Stimulated activated CD4-positive, alpha-beta T cell treated with anti-CD3 and anti-CD28 coated beads, Interleukin-15, amount 100 ng/mL, for 24 hours (primary cell): ENCODE data around the gene PRRT4.

ENCODE experiments used
- DNase-seq: peaks from one replicate; pipeline ENCODE4 v3.0.0-alpha.2; 2020

The PRRT4 gene

DNA sequence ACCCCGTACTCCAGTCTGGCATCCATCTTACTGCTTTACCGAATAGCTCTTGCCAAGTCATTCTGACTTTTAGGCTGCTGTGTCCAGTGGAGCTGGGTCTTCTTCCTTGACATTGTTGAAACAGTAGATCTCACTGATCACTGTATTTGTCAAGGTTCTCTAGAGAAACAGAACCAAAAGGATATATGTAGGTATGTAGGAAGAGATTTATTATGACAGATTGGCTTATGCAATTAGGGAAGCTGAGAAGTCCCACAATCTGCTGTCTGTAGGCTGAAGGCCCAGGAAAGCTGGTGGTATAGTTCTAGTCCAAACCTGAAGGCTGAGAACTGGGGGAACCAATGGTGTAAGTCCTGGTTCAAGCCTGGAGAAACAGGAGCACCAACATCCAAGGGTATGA lies 12.1 kb upstream of the PRRT4 start:
- no peak for DNase-seq

DNA sequence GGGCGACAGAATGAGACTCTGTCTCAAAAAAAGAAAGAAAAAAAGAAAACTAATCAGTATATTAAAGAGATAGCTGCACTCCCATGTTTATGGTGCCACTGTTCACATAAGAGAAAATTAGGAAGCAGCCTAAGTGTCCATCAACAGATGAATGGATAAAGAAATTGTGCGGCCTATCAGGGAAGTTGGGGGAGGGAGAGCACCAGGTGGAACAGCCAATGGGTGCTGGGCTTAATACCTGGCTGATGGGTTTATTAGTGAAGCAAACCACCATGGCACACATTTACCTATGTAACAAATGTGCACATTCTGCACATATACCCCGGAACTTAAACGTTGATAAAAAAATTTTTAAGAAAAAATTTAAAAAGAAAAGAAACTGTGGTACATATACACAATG lies 9.0 kb upstream of the PRRT4 start:
- no peak for DNase-seq

GRCh38 chr7:128366986-128367385 lies 5.5 kb upstream of the PRRT4 start:
- no peak for DNase-seq

DNA sequence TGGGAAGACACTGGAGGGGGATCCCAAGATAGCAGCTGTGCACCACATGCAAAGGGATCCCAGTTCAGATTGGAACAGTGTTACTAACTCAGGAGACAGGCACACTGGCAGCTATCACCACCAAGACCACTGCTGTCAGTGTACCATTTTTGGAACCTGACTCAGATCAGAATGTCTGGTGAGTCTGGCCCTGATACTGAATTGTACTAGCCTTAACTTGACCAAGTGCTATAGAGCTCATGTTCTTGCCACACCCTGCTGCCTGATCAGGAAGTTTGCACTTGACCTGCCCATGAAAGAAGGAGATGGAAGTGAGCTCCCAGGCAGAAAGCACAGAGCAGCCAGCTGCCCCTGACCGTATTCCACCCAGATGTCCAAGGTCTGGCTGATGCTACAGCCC lies 4.8 kb upstream of the PRRT4 start:
- DNase-seq: no peak

GRCh38 chr7:128365432-128365831 lies 3.9 kb upstream of the PRRT4 start:
- no peak for DNase-seq

GRCh38 chr7:128364166-128364870 lies 2.8 kb upstream of the PRRT4 start:
- DNase-seq: no peak

DNA sequence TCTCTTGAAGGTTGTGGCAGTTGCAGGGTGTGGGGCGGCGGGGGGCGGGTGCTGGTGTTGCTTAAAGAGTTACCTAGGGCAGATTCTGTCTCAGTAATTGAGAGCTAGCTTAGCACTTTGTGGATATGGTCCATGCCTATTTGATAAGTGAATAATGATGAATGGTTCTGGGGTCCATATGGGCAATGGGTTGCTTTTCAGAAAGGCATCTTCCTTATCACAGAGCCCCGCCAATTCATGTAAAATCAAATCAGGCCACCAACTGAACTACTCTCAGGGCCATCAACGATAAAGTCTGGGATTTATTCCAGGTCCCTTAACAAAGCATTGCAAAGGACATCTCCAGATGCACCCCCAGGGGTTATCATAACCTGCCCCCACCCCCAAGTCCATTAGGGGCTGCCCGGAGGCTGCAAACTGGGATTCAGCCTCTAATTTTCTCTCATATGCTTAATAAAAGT lies 1.8 kb upstream of the PRRT4 start:
- DNase-seq: no peak

DNA sequence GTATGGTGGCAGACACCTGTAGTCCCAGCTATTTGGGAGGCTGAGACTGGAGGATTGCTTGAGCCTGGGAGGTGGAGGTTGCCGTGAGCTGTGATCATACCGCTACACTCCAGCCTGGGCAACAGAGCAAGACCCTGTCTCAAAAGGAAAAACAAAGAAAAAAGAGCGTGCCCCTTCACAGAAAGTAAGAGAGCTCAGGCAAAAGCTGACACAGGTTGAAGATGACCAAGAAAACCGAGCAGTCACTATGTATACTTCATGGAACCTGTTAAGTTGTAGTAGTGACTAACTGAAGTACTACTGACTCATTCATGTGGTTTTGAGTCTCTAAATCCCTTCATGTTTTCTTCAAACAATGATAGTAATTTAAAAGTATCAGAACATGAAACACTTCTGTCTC lies 1.2 kb upstream of the PRRT4 start:
- no peak for DNase-seq

DNA sequence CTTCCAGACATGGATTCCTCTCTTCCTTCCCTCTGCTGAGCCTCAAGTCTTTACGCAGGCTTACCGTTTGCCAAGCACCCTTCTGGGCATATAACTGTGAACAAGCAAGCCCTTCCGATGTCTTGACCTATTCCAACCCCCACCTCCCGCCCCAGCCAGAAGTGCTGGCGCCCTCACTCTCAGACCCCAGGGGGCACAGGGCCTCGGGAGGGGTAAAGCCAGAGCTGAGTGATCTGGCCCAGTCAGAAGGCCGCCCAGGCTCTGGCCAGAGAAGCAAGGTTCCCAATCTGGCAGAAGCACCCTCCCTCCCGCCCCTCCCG lies 1.2 kb downstream of the PRRT4 start:
- no peak for DNase-seq

DNA sequence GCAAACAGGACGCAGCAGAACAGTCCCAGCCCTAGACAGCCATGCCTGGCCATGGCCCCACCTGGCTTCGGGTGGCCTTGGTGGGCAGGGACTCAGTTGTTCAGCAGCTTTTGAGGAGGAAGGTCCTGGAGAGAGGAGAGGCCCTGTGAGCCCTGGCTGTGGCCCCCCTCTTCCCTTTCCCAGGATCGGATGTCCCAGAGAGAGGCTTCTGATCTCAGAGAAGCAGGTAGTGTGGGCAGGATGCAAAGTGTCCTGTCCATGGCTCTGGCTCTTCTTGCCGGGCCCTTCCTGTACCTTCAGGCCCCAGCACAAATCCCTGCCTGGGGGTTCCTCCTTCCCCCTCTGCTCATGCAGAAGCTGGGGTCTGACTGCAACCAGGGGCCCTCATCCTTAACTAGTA lies 1.6 kb downstream of the PRRT4 start:
- DNase-seq: no peak

DNA sequence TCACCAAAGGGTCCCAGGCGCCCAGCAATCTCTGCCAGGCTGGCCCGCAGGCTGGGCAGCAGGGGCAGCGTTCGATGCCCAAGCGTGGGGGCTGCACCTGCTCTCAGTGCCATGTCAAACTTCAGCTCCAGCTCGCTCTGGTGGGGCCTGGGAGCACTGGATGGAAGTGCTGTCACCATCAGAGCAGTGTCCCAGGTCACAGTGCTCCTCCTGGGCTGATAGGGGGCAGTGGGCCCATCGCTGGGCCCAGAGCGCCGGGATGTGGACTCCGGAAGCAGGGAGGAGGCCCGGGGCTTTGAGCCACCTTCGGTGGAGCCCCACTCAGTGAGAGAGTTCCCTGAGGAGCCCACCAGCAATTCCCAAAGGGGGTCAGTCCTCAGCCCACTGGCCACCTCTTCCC lies 2.2 kb downstream of the PRRT4 start:
- DNase-seq: no peak

GRCh38 chr7:128358233-128358632 lies 3.3 kb downstream of the PRRT4 start:
- DNase-seq: no peak

DNA sequence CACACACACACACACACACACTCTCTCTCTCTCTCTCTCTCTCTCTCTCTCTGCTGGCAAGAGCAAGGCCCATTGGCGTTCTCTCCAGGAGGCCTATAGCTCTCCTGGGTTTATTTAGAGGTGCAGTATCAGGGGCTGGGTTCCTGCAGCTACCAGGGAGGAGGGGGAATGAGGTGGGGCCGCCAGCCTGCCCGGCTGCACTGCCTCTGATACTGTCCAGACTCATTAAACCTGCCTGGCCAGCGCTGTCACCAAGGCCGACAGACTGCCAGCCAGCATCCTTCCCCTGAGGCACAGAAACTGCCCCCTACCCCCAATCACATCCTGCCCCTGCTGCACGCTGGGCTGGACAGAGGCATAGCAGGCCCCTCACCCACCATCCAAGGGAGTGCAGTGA lies 4.3 kb downstream of the PRRT4 start:
- DNase-seq: no peak

- DNase-seq: no peak
These were observed 4.8 kb downstream of the PRRT4 start for GRCh38 chr7:128356546-128357216.

- no peak for DNase-seq
These were observed 7.9 kb downstream of the PRRT4 start for GRCh38 chr7:128353610-128354009.

DNA sequence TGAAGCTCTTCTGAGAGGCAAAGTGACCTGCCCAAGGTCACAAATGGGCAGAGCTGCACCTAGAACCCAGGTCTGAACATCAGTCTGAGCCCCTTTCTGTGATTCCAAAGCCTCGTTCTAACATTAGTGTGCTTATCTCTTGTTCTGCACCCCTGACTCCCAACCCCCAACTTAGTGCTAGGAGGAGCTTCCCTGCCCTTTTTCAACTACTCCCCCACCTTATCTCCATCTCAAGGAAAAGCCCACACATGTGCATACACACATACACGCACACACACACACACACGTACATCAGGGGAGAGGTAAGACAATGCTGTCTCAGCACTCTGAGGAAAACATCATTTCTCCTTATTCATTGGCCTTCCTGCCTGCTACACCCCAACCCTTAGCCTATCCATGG lies 8.3 kb downstream of the PRRT4 start:
- no peak for DNase-seq

- no peak for DNase-seq
These were observed 8.9 kb downstream of the PRRT4 start for GRCh38 chr7:128352636-128353035.

DNA sequence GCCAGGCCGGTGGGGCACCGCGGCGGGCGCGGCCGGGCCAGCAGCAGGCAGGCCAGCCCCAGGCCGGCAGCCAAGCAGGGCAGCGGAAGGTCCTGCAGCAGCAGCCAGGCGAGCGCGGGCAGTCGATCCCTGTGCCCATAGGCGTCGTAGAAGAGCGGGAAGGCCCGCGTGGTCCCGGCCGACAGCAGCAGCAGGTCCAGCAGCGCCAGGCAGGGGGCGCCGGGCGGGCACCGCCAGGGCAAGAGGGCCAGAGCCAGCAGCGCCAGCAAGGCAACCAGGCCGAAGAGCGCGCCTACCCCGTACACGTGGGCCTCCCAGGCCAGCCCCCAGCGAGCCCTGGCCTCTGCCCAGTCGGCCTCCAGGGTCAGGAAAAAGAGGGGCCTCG lies 9.3 kb downstream of the PRRT4 start:
- DNase-seq: peak; percentile 57

GRCh38 chr7:128351296-128352152 lies 10.0 kb downstream of the PRRT4 start:
- no peak for DNase-seq

- DNase-seq: no peak
These were observed 10.7 kb downstream of the PRRT4 start for GRCh38 chr7:128350708-128351295.

GRCh38 chr7:128349466-128349825 lies 12.0 kb downstream of the PRRT4 start:
- no peak for DNase-seq

DNA sequence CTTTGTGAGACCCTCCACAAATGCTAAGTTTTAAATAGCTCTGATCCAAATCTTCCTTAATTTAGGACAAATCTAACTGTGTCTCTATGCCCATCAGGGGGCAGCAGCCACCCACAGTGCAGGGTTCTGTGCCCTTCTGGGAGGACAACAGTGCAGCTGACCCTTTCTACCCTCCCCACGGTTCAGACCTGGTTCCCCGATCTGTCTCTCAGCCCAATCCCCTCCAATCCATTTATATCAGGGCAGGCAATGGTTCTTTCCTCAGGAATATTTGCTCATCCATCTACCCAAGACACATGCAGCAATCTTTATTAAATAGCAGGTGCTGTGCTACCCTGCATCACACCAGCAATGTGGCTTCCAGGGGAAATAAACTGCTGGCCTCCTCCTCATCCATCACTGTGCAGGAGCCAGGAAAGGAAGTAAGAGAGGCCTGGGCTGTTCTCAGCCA lies 13.8 kb downstream of the PRRT4 start:
- peak; percentile 68 for DNase-seq

DNA sequence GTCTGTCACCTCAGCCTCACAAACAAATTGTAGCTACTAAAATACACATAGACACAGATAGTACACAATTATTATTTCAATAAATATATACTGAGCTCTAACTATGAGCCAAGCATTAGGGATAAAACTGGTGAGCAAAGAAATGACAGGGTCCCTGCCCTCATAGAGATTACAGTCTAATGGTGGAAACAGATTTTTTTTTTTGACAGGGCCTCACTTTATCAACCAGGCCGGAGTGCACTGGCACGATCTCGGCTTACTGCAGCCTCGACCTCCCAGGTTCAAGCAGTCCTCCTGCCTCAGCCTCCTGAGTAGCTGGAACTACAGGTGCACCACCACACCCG lies 17.1 kb downstream of the PRRT4 start:
- no peak for DNase-seq
